ENCODE measurements around the gene TBX4.

The TBX4 gene

DNA sequence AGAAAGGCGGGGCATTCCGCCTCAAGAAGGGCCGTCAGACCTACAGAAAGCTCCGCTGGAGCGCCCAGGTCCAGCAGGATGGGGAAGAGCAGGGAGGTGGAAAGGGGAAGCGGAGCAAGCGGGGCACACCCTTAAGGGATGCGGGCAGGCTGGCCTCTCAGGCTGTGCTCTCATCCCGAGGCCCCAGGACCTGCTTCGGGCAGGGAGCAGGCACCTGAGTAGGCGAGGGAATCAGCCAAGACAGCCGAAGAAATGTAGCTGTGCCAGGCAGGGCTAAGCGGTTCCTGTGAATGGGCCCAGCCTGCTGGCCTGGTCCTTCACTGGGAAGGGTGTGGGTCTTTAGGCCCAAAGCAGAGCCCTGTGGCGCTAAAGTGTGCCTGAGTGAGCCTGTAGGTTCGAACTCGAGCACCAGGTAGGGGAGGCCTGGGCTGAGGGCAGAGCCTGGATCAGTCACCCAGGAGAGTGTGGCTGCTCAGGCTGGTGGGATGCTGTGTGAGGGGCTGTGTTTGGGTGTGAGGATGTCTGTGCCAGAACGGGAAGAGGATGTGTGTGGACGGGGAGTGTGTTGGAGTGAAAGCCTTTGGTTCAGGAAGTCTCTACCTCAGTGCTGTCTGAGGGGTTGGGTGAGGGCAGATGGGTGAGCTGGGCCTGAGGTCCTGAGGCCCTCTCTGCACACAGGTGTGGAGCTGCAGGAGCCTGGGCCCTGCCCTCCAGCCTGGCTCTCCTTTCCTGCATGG, 3.3 kb downstream of the TBX4 start:
- no peak for DNase-seq

DNA sequence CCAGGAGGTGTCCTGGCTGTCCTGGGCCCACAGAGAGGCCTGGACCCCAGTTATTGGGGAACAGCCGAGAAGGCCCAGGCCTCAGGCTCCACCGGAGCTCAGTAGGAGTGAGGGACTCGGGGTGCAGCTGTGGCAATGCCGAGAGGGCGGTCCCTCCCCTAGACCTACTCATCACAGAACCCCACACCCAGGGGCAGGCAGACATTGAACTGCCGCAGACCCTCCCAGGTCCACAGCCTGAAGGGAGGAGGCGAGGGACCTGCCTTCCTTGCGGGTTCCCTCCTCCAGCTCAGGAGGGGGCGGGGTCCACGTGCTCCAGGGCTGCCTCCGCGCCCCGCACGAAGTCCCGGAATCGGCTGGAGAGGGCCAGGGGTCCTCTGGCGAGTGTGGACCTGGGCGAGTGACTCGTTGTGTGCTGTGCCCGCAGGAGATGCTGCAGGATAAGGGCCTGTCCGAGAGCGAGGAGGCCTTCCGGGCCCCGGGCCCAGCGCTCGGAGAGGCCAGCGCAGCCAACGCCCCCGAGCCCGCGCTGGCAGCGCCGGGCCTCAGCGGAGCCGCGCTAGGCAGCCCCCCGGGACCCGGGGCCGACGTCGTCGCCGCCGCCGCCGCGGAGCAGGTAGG, 3.9 kb downstream of the TBX4 start:
- no peak for DNase-seq

DNA sequence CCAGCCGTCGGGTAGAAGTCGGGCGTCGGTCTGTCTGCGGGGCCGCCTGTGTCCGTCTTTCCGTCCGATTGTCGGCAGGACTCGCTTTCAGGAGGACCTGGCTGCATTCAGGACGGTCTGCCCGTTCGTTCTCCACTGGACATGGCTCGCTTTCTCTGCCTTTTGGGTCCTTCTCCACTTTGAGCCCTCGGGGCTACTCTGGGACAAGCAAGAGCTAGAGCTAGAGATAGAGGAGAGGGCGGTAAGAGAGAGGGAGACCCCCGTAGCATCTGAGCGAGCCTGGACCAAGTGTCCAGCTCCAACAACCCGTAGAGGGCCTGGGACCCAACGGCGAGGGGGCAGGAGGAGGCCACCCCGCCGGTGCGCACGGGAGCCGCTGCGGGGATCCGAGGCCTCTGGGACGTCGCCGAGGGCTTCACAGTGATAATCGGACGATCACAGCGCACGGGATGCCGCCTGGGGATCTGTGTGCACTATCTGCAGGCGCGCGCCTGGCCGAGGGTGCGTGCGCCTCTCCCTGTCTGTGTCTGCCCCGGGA, 4.5 kb downstream of the TBX4 start:
- DNase-seq = no peak

DNA sequence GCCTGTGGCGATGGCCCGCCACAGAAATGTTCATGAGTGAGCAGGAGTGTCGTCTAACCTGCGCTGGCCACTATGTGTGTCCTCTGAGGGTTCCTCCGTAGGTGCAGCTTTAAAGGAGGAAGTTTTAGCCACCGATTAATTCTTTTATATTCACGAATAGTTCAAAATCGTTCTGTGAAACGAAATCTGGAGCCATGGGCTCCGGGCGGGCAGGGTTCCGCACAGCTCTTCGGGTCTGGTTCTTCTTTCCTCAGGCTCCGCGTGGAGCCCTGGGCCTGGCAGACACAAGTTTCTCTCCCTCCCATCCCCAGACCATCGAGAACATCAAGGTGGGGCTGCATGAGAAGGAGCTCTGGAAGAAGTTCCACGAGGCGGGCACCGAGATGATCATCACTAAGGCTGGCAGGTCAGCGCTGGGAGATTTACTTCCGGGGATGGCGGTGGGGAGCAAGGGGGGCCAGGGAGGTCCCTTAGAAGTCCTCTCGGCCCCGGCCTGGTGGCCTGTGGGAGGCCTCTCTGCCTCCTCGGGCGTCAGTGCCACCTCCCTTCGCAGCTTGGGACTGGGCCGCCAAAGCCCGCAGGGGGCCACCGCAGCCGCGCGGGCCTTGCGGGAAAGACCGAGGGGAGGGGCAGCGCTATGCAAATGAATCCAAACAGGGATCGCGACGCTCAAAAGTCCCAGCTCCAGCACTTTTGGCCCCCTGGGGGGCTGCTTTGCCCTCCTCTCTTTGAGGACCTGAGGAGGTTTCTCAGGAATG, 5.2 kb downstream of the TBX4 start:
- DNase-seq = peak; percentile 44

DNA sequence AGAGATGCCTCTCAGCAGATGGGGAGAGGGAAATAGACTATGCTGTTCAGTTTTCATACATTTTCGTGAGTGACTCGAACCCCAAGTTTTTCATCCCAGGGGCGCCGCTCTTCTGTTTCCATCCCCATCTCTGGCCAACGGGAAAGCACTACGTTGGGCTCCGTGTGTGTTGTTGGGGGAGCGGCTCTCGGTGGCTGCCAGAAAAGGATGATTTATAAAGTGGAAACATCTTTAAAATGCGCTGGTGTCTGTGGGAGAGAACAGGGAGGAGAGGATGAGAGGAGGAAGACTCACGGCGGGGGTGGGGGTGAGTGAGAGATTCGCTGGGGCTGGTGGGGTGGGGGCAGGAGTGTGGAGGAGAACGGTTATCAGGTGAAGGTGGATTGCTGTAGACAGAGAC, 5.8 kb downstream of the TBX4 start:
- no peak for DNase-seq

DNA sequence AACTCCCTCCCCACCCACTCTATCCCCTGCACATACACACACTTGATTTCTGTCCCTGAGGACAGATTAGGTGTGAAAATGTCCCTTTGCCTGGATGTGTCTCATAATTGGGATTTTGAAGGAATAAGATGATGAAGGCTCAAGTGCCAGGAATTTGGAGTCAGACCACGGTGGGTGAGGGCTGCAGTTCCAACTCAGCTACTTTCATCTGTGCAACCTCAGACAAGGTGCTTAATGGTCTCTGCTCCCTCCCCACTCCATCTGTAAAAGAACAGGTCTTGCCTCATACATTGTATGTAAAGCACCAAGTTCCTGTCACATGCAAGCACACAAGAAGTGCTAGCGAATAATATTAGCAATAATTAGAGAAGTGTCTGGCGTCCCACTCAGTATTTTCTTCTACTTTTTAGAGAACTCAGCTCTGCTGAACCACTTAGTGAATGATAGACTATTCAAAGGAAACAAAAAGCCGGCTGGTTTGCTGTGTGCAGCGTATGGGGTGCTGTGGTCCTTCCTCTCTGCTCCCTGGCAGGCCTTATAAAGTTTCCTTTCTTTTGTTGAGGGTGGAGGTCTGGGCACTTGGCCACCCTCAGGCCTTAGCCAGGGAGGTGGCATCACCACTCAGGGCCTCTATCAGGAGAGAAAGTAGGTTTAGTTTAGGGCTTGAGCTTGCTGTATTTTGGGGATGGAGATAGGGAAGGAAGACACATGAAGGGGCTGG, 6.4 kb downstream of the TBX4 start:
- peak; percentile 34 for DNase-seq

DNA sequence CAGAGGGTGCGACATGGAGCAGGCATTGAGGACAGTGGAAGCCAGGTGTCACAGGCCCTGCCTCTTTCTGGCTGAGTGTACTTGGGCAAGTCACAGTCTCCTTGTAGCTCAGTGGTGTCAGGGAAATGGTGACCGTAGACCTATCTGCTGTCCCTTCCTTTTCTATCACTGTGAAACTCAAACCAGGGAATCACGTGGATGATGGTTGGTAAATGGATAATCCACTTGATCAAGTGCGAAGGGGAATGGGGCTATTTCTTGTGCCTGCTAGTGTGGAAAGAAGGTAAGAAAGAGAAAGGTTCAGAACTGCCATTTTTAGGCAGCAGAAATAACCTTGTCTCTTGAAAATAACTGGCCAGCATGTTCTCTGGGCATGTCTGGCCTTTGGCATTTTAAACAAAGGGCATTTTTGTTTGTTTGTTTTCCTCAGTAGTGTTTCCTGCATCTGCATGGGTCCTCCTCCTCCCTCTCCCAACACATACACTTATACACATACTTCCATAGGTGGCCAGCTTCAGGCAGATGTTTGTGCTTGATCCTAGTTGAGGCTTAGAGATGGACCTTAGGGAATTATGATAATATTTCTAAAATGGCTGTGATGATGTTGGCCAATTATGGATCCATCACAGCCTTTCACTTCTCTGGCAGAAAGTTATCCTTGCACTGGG, 7.1 kb downstream of the TBX4 start:
- no peak for DNase-seq

DNA sequence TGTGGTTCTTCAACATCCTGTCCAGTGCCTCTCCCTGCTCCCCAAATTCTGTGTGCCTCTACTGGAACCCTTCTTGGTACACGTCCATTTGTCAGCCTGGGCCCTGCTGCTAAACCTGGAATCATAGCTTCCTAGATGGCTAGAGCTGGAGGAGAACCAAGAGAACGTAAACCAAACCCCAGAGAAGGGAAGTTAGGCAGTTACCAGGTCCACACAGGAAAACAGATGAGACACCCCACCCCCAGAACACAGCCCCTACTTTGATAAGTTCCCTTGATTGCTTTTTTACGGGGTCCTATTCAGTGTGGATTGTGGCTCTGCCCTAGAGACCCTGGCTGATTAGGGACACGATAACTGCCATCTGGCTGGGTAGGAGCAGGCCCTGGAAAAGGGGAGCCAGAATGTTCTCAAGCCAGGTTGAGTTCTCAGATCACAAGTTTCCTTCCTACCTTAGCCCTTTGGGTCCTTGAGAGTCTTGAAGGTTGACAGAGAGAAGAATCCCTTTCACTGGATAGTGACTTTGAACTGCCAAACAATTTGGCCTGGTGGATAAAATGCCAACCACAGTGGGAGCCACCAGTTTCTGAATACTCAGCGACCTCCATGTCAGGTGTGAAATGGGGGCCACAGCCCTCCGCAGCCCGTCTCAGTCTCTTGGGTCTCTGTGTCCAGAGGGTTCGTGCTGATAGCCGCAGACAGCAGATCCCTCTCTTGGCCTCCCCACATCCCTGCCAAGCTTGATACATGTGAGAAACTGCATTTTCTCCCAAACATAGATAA, 7.9 kb downstream of the TBX4 start:
- peak; percentile 42 for DNase-seq

DNA sequence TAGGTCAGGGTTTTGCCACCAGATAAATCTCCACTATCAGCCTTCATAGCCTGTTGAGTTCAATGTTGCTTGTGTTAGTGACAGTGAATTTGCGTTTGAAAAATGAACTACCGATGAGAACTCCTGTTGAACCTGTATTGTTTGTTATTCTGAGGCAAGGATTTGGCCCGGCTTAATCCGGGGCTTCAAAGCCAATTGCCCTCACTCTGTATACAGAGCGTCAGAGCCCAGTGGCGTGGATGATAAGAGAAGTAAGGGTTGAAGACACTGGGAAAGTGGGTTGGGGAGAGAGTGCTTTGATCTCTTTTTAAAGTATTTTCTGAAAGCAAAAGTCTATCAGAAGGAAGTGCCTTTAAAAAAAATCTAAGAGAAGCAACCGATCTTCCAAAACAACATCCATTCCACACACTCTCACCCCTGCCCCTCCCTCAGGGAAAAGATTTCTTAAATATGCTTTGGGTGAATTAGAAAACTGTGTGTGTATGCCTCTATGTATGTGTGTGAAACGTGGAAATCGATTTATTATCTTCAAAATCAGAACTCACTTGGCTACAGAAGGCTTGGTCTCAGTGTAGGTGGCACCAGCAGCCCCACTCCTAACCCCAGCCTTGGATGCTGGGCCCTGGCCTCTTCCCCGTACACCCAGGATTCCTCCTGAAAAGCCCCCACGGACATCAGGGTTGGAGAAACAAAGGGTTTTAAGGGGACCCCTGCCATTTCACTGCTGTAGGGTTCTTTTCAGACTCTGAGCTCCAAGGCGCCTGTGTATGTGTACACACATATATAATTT, 8.8 kb downstream of the TBX4 start:
- peak; percentile 21 for DNase-seq

DNA sequence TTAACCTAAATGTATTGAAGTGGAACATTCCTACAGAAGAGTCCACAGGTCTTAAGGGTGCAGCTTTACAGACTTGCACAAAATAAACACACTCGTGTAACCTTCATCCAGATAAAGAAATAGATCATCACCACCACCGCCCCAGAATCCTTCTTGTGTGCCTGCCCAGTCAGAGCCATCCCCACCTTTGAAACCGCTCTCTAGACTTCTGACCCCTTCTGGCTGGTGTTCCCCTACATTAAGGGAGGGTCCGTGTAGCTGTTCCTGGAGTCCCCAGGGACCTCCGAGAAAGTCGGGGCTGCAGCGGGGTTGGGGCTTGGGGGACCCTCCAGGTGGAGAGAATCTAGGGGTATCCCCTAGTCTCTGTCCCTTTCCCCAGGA, 9.4 kb downstream of the TBX4 start:
- peak; percentile 27 for DNase-seq

DNA sequence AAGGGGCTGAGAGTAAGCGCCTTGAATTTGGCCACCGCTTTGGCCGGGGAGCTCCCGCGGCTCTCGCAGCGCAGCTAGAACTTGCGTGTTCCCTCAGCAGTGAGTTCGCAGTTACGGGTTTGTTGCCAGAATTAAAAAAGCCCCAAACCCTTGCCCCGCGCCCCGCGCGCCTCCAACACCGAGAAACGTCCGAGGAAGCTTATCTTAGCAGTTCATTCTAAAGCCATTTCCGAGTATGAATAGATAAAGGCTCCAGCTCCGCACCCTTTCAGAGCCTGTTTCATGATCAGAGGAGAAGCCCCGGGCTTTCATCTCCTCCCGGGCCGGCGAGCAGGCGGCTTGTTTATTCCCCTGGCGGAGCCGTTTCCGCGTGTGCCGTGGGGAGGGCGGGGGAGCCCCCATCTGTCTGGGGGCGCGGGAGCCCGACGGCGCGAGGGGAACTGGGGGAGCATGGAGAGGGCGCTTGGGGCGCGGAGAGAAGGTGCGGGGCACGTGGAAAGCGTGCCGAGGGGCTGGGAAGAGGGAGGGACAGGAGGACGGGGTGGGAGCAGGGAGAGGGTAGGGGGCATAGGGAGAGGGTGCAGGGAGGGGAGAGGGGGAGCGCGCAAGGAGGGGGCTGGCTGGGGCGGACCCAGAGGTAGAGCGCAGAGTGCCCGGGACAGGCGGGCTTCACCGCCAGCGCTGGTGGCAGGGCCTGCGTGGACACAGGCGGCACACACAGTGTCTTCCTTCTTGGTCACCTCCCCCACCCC, 9.9 kb downstream of the TBX4 start:
- peak; percentile 59 for DNase-seq

DNA sequence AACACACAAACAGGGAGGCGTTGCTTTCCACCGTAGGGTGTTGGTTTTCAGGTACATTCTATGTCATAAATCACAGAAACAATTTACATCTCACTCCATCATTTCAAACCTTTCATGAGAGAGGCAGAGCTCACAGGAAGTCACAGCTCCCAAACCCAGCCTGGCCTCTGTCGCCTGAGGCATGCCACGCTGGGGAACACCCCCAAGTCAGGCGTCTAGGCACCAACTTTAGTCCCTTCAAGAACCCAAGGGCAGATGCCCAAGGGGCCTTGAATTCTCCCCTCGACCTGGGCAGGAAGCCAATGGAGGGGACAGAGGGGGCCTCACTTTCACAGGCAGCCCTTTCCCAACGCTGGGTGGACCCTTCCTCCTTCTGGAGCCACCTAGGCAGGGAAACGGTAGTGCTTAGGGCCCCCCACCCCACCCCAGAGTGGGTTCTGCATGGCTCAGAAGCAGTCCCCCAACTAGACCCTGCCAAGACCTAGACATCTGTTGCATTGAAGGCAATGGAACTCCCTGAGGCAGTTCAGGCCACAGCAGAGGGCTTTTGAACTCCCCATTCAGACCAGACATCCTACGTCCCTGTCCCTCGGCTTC, 10.6 kb downstream of the TBX4 start:
- DNase-seq = peak; percentile 43

DNA sequence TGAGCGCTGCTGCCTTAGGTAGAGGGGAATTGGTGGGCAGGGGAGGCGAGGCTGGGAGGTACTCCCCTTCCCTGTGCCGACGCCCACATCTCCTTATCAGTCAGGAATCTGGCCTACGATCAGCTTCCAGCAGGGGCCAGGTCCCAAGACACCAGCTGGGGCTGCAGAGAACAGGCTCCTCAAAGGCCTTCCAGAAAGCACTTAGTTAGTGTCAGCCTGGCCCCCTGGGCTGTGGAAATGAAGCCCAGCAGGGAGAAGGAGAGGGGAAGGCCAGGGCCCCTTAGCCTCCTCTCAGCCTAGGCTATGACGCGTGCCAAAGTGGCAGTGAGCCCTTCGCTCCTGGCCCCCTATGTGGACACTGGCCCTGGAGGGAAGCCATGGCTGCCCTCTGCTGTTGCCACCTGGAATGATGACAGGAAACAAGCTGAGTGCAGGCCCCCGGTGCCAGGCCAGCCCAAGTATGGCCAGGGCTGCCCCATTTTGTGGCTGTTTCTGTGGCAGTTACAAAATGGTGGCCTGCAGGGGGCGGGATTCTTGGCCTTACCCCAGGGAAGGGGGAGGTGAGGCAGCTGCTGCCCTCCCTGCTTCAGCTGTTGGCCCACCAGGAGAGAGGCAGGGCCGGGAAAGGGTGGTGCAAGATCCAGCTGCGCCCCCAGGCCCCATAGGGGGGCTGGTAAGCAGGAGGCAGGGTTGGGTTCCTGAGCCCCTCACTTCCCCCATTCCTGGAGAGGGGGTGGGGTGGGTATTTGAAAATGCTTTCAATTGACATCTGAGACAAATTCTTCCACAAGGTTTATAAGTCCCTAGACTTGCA, 11.3 kb downstream of the TBX4 start:
- peak; percentile 50 for DNase-seq

DNA sequence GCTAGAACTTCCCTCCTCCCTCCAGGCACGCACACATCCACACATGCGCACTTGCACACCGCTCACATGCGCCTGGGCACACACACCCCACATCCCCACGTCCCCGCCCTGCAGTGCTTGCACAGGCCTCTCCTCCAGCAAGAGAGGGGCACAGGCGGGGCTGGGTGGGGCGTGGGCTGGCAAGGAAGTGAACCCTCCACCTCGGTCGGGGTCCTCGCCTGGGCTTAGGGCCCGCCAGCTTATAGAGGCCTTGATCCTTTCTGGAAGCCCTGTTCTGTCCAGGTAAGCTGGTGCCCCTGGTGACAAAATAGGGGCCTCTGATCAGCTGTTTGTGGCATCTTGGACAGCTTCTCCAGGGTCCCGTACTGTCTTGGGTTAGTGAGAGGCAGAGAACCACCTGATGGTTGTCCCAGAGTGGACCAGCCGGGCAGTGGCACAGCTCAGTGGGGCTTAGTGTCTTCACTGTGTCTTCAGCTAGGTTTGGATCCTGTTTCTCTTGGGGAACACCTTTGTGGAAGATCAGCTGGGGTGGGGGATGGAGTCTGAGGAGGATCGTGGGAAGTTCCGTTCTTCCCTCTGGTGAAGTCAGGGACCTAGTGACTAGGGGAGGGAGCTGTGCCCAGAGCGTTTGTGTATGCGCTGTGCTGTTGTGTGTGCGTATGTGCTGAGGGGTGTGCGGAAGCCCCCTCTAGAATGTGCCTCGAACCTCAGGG, 12.1 kb downstream of the TBX4 start:
- DNase-seq = peak; percentile 44

DNA sequence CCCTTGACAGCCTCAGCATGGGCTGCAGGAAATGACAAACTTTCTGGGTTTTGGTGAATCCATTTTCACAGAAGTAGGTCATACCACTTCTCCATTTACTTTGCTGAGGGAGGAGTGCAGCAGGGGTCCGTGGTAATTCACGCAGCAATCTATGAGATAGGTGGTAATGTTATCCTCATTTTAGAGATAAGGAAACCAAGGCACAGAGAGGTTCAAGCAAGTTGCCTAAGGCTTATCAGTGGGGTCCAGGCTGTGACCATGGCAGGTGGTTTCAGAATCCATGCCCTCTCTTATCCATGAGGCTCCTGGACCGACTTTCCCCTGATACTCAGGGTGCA, 12.6 kb downstream of the TBX4 start:
- DNase-seq = no peak

DNA sequence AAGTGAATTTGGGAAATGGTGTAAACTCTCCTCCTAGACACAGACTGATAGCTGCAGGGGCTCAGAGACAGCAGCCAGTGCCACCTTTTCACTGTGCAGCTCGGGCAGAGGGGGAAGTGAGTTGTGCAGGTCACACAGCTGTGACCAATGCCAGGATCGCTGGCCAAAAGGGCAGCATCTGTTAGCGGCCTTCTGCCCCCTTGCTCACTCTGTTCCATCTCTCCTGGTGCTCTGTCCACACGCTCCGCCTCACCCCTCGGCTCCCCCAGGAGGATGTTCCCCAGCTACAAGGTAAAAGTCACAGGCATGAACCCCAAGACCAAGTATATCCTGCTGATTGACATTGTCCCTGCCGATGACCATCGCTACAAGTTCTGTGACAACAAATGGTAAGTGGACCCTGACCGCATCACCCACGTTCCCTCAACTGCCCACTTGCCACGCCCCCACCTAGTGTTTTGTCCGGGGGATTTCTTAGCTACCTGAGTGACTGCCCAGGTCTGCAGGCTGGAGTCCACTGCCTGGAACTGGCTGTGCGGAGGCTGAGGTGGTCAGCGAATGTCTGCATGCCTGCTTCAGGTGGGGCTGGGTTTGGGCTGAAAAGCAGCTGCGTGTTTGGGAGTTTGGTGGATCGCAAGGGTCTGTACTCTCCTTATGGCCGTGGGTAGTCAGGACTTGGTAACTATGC, 13.5 kb downstream of the TBX4 start:
- DNase-seq = peak; percentile 39

DNA sequence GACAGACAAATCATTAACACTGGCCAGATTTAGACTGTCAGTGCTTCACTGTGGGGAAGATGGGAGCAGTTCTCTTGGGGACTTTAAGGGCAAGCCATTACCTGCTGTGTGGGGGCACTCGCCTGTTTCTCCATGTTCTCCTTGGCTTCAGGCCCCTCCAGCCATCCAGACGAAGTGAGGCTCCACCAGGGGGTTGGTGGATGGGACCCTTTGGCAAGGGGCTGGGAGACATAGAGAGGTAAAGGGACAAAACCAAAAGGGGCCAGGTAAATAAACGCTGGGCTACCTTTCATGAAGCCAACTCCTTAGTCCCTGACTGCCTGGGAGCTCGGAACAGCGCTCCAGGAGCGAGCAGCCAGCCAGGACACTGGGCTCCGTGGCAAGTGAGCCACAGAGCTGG, 14.0 kb downstream of the TBX4 start:
- peak; percentile 49 for DNase-seq

Measured in activated effector memory CD4-positive, alpha-beta T cell treated with anti-CD3 and anti-CD28 coated beads, Interleukin-2, amount 50 U/mL, for 16 hours (primary cell).